PC-9 (cell line): ENCODE results near the gene USH2A. TPM values are rescaled to one million over a fixed set of nuclear protein-coding genes. Genes with fewer than 3 reads are reported as not detected.

ENCODE experiments used
- BruUV-seq: library from RNA; stranded (reverse); fragments of 400-500 nt; replicated peaks from 2 replicates; lab custom pipeline; 2021; lab: Mats Ljungman, UMichigan
- CTCF ChIA-PET: fragments of 300-600 bp; sonication (Branson Sonifier 250); formaldehyde crosslinking; loops from one replicate; lab custom pipeline; 2022; ENCODE audit warnings: antibody characterized with exemption; lab: Charles Lee
- POLR2A ChIA-PET: fragments of 300-600 bp; sonication (Branson Sonifier 250); formaldehyde crosslinking; loops from one replicate; lab custom pipeline; 2022; ENCODE audit warnings: antibody characterized with exemption; ENCODE audit not compliant: unreplicated experiment; lab: Charles Lee
- DNase-seq, 2 experiments: peaks; one replicate each; pipeline versions ENCODE4 v3.0.0 to v3.0.0-alpha.2; 2015 to 2022; ENCODE audit warnings: mixed read lengths in 1 of 2
- H2AFZ ChIP-seq: fragments of 200-600 bp; sonication (generic); 2 replicates; pipeline ENCODE4 v1.8.1; 2017; ENCODE audit warnings: antibody characterized with exemption
- H3F3A ChIP-seq: fragments of 200-600 bp; sonication (generic); 2 replicates; pipeline ENCODE4 v1.8.1; 2017; ENCODE audit warnings: antibody characterized with exemption, mild to moderate bottlenecking, low read depth; ENCODE audit not compliant: insufficient read depth
- H3K27ac ChIP-seq: fragments of 200-600 bp; sonication (generic); 2 replicates; pipeline ENCODE4 v1.6.1; 2016; ENCODE audit warnings: mixed run types
- H3K27me3 ChIP-seq: fragments of 200-600 bp; sonication (generic); 2 replicates; pipeline ENCODE4 v1.6.1; 2016; ENCODE audit warnings: low read depth, mixed run types; ENCODE audit not compliant: insufficient read depth
- H3K36me3 ChIP-seq: fragments of 200-600 bp; sonication (generic); 2 replicates; pipeline ENCODE4 v1.6.1; 2016; ENCODE audit warnings: low read depth, mixed run types
- H3K4me1 ChIP-seq: fragments of 200-600 bp; sonication (generic); replicated peaks from 2 replicates; pipeline ENCODE4 v1.6.1; 2016; ENCODE audit warnings: mixed run types; ENCODE audit not compliant: insufficient read depth
- H3K4me2 ChIP-seq: fragments of 200-600 bp; sonication (generic); 2 replicates; pipeline ENCODE4 v1.6.1; 2017; ENCODE audit warnings: mixed run types
- H3K4me3 ChIP-seq: fragments of 200-600 bp; sonication (generic); 2 replicates; pipeline ENCODE4 v1.6.1; 2016; ENCODE audit warnings: mixed run types
- H3K79me2 ChIP-seq: fragments of 200-600 bp; sonication (generic); 2 replicates; pipeline ENCODE4 v1.6.1; 2017; ENCODE audit warnings: low read depth, mixed run types
- H3K9me2 ChIP-seq: fragments of 200-600 bp; sonication (generic); 2 replicates; pipeline ENCODE4 v1.8.1; 2017; ENCODE audit warnings: mild to moderate bottlenecking; ENCODE audit not compliant: insufficient read depth
- H3K9me3 ChIP-seq: fragments of 200-600 bp; sonication (generic); 2 replicates; pipeline ENCODE4 v1.8.1; 2016; ENCODE audit warnings: low read depth; ENCODE audit not compliant: insufficient read depth
- H4K20me1 ChIP-seq: fragments of 200-600 bp; sonication (generic); 2 replicates; pipeline ENCODE4 v1.8.1; 2017; ENCODE audit not compliant: insufficient read depth
- EZH2 ChIP-seq: fragments of 200-600 bp; sonication (generic); IDR thresholded peaks from 2 replicates; pipeline ENCODE4 v1.8.0; 2017; ENCODE audit warnings: antibody characterized with exemption, low read depth
- intact Hi-C: fragments of 100-400 bp; cut with micrococcal nuclease; formaldehyde crosslinking; loops from one replicate; pipeline ENCODE4 v1.10.0; 2022; ENCODE audit not compliant: unreplicated experiment
- total RNA-seq: library from RNA; stranded (reverse); gene quantifications from 2 replicates; pipeline ENCODE4 v1.2.3, GENCODE V29; 2021
- TF ChIP-seq, protein P1 (sequence below): fragments of 200-600 bp; sonication (generic); conservative IDR thresholded peaks from 2 replicates; pipeline ENCODE4 v1.6.1; 2017; ENCODE audit warnings: mixed run types, antibody characterized with exemption, mild to moderate bottlenecking, moderate library complexity

USH2A gene
- total RNA-seq, 1 experiment from 2014 or later = not detected

DNA sequence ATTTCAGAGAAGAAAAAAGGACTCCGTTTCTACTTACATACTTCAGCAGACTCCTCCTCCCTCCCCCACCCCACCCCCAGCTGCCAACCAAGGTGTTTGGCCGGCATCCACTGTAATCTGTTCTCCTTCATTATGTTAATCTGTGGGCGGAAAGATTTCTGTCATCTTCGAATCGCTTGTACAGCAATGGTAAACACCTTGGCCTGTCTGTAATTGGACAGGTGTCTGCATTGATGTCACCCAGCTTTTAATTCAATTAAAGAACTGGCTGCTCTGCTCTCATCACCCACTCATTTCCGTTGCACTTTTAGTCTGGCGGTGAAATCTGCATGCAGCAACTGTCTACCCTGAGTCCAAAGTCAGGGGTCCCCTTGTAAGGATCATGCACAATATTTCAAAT lies 368.6 kb downstream of the USH2A start:
- TF ChIP-seq, protein P1, sequence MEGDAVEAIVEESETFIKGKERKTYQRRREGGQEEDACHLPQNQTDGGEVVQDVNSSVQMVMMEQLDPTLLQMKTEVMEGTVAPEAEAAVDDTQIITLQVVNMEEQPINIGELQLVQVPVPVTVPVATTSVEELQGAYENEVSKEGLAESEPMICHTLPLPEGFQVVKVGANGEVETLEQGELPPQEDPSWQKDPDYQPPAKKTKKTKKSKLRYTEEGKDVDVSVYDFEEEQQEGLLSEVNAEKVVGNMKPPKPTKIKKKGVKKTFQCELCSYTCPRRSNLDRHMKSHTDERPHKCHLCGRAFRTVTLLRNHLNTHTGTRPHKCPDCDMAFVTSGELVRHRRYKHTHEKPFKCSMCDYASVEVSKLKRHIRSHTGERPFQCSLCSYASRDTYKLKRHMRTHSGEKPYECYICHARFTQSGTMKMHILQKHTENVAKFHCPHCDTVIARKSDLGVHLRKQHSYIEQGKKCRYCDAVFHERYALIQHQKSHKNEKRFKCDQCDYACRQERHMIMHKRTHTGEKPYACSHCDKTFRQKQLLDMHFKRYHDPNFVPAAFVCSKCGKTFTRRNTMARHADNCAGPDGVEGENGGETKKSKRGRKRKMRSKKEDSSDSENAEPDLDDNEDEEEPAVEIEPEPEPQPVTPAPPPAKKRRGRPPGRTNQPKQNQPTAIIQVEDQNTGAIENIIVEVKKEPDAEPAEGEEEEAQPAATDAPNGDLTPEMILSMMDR = no peak
- no peak for TF ChIP-seq EZH2
- no peaks in the 10 kb centered on the region for H3K79me2 ChIP-seq
- CTCF ChIA-PET = no interaction called here

DNA sequence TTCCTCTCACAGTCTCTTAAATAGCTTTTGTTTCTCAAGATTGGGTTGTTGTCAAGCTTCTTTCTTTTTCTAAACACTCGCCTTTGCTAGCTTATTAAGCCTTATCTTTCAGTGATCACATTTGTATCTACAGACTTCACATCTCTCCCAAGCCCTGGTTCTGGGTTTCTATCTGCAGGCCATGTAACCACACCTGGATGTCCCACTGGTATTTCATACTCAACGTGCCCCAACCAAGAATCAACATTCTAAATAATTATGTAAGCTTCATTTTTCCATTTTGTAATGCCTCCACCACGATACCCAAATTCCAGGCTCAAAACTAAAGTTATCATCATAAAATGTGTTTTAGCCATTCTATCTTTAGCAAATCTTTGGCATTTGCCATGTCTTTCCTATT lies 372.2 kb downstream of the USH2A start:
- Histone ChIP-seq H3K9me2 (no peaks in the 10 kb centered on the region; the same call in 1 of the 2 replicates), H3K4me3 (no peak overlapping the region), H3K4me2 (no peak overlapping the region), H3F3A (no peaks in the 10 kb centered on the region), H3K27ac (no peak overlapping the region), H3K9me3 (no peaks in the 10 kb centered on the region), H3K27me3 (no peaks in the 10 kb centered on the region), H2AFZ (no peak overlapping the region), H3K79me2 (no peaks in the 10 kb centered on the region), H4K20me1 (no peaks in the 10 kb centered on the region), H3K36me3 (no peaks in the 10 kb centered on the region), H3K4me1 (no peaks in the 10 kb centered on the region)
- BruUV-seq = no TSS peak
- CTCF ChIA-PET = no interaction called here
- TF ChIP-seq, protein P1 = no peak
- no peak for TF ChIP-seq EZH2
- DNase-seq = no peak
- intact Hi-C loops = no loop called here
- POLR2A ChIA-PET = no interaction called here

More for the DNA sequence above, 368.6 kb downstream of the USH2A start:
- BruUV-seq = no TSS peak
- no peak for DNase-seq
- Histone ChIP-seq H3K4me1 (no peaks in the 10 kb centered on the region), H3K27me3 (no peaks in the 10 kb centered on the region), H3K4me2 (no peak overlapping the region), H4K20me1 (no peaks in the 10 kb centered on the region), H2AFZ (no peak overlapping the region), H3K27ac (no peak overlapping the region), H3K4me3 (no peak overlapping the region), H3K9me2 (no peaks in the 10 kb centered on the region), H3K36me3 (no peaks in the 10 kb centered on the region), H3K9me3 (no peaks in the 10 kb centered on the region), H3F3A (no peaks in the 10 kb centered on the region)
- POLR2A ChIA-PET = no interaction called here
- intact Hi-C loops = no loop called here

DNA sequence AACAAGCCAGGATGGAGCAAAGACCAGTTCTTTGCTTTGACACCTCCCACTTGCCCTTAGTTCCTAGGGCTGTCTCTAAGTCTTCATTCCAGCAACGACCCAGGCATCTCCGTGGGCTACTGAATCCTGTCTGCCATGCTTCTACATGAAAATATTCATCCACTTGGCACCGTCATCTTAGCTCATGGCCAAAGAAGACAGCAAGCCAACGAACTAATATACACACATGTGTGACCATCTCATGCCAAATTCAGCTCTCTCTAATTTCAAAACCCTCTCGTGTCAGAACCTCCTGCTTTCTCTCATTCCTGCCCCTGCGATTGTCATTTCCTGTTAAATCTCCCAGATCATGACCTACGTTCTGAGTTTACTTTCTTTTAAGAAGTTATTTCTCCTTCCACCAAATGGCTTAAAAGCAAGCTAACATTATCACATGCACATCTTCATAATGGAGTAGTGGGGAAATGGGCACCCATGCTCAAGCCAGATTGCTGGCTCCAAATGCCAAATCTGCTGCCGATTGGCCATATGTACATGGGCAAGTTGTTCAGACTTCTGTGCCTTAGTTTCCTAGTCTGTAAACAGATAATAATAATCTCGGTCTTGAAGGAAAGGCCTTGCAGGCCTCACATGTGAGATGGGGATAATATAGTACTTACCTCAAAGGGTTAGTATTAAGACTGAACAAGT lies 373.4 kb downstream of the USH2A start:
- TF ChIP-seq, protein P1 = no peak
- TF ChIP-seq EZH2 = no peak
- no peak for DNase-seq
- ChIA-PET POLR2A (interaction anchor here (0.6 kb wide), 1 partner anchor 329 kb away, joined by 3 read pairs; no protein-coding TSS in a partner anchor), CTCF (no interaction called here)
- Histone ChIP-seq H3K9me2 (no peaks in the 10 kb centered on the region; the same call in 1 of the 2 replicates), H3K27me3 (no peaks in the 10 kb centered on the region), H3K79me2 (no peaks in the 10 kb centered on the region), H3K27ac (no peak overlapping the region), H4K20me1 (no peaks in the 10 kb centered on the region), H3K4me2 (no peak overlapping the region), H2AFZ (no peak overlapping the region), H3K36me3 (no peaks in the 10 kb centered on the region), H3F3A (no peaks in the 10 kb centered on the region), H3K9me3 (no peaks in the 10 kb centered on the region), H3K4me1 (no peaks in the 10 kb centered on the region), H3K4me3 (no peak overlapping the region)
- intact Hi-C loops = no loop called here
- no TSS peak for BruUV-seq
